ENCODE data around the gene SCYGR4.

GRCh38 chr2:227579791-227580190, 37.5 kb upstream of the SCYGR4 start:
- TF ChIP-seq CTCF (IDR thresholded peaks at IDR 0.05) (no peak), POLR2AphosphoS5 (IDR thresholded peaks at IDR 0.05) (no peak), POLR2A (IDR thresholded peaks at IDR 0.05) (no peak)

Measured in upper lobe of left lung (tissue), 4 donors.